ENCODE measurements around the gene FBXW2. TPM values are rescaled to one million over a fixed set of nuclear protein-coding genes. Genes with fewer than 3 reads are reported as not detected.
"Not testable (repeated sequence)": the region's sequence is repeated elsewhere in the genome, so short reads cannot be mapped to it uniquely, and the experiment has no call there.

FBXW2 gene
- total RNA-seq, 2 donors from 2014 or later, result 63.2 to 77.1 TPM

- Histone ChIP-seq H3K9me3 (ENCODE audit: control insufficient read depth, low read length) (no peaks in the 10 kb centered on the region), H3K4me3 (ENCODE audit: low read length) (no peak overlapping the region), H3K27ac (ENCODE audit: low read depth, low read length) (no peak overlapping the region), H3K36me3 (ENCODE audit: control insufficient read depth, insufficient read depth, low read length) (peaks cover 35% of the 10 kb centered on the region), H3K4me1 (ENCODE audit: control insufficient read depth, insufficient read depth, low read length) (no peaks in the 10 kb centered on the region), H3K27me3 (ENCODE audit: control insufficient read depth, insufficient read depth, low read length, poor library complexity, severe bottlenecking) (no peaks in the 10 kb centered on the region), H3K9ac (ENCODE audit: extremely low read depth, low read length, poor library complexity, severe bottlenecking) (no peak overlapping the region)
- peak; percentile 95 for TF ChIP-seq CTCF (conservative IDR thresholded peaks at IDR 0.05)
- Mint-ChIP-seq H3K36me3 (ENCODE audit: low read depth) (peaks cover 5% of the 10 kb centered on the region), H3K4me3 (no peak overlapping the region), H3K27me3 (ENCODE audit: insufficient read depth) (no peaks in the 10 kb centered on the region), H3K9me3 (no peaks in the 10 kb centered on the region), H3K4me1 (no peaks in the 10 kb centered on the region), H3K27ac (no peak overlapping the region)
- DNase-seq, result peak; percentile 88
- 32 to 42% methylated on average over 3 to 5 of the region's 6 CpGs for WGBS, 2 experiments (ENCODE audit: insufficient coverage in 1 of 2, insufficient read length in 1 of 2)
Observed at GRCh38 chr9:120755810-120756434, 37.3 kb downstream of the FBXW2 start.

- Mint-ChIP-seq H3K9me3 (no peaks in the 10 kb centered on the region), H3K27me3 (ENCODE audit: insufficient read depth) (no peaks in the 10 kb centered on the region), H3K4me1 (no peaks in the 10 kb centered on the region), H3K27ac (no peak overlapping the region), H3K4me3 (no peak overlapping the region), H3K36me3 (ENCODE audit: low read depth) (peaks cover 3% of the 10 kb centered on the region)
- DNase-seq, result no peak
- Histone ChIP-seq H3K27me3 (ENCODE audit: control insufficient read depth, insufficient read depth, low read length, poor library complexity, severe bottlenecking) (no peaks in the 10 kb centered on the region), H3K27ac (ENCODE audit: low read depth, low read length) (no peak overlapping the region), H3K9me3 (ENCODE audit: control insufficient read depth, low read length) (no peaks in the 10 kb centered on the region), H3K36me3 (ENCODE audit: control insufficient read depth, insufficient read depth, low read length) (peaks cover 28% of the 10 kb centered on the region), H3K9ac (ENCODE audit: extremely low read depth, low read length, poor library complexity, severe bottlenecking) (no peak overlapping the region), H3K4me1 (ENCODE audit: control insufficient read depth, insufficient read depth, low read length) (no peaks in the 10 kb centered on the region), H3K4me3 (ENCODE audit: low read length) (no peak overlapping the region)
- 100% methylated on average over 2 of the region's 2 CpGs; no CpG with 5 or more reads in 1 of the 2 experiments for WGBS, 2 experiments (ENCODE audit: insufficient coverage in 1 of 2, insufficient read length in 1 of 2)
- TF ChIP-seq CTCF (conservative IDR thresholded peaks at IDR 0.05), result no peak
Observed at GRCh38 chr9:120755044-120755443, 38.2 kb downstream of the FBXW2 start.

GRCh38 chr9:120750421-120750820, 42.8 kb downstream of the FBXW2 start:
- 89 to 92% methylated on average over 1 to 5 of the region's 5 CpGs for WGBS, 2 experiments (ENCODE audit: insufficient coverage in 1 of 2, insufficient read length in 1 of 2)
- no peak for TF ChIP-seq CTCF (conservative IDR thresholded peaks at IDR 0.05)
- no peak for DNase-seq
- no peak overlapping the region for H3K9ac ChIP-seq (ENCODE audit: extremely low read depth, low read length, poor library complexity, severe bottlenecking)
- no peaks in the 10 kb centered on the region for H3K4me1 ChIP-seq (ENCODE audit: control insufficient read depth, insufficient read depth, low read length)
- H3K4me3 Mint-ChIP-seq, result no peak overlapping the region
- H3K9me3 ChIP-seq (ENCODE audit: control insufficient read depth, low read length), result peaks cover 12% of the 10 kb centered on the region
- no peak overlapping the region for H3K27ac ChIP-seq (ENCODE audit: low read depth, low read length)
- peaks cover 20% of the 10 kb centered on the region for H3K9me3 Mint-ChIP-seq
- no peaks in the 10 kb centered on the region for H3K27me3 Mint-ChIP-seq (ENCODE audit: insufficient read depth)
- H3K4me1 Mint-ChIP-seq, result peaks cover 5% of the 10 kb centered on the region
- no peak overlapping the region for H3K4me3 ChIP-seq (ENCODE audit: low read length)
- no peaks in the 10 kb centered on the region for H3K36me3 ChIP-seq (ENCODE audit: control insufficient read depth, insufficient read depth, low read length)
- no peak overlapping the region for H3K27ac Mint-ChIP-seq
- peaks cover 9% of the 10 kb centered on the region for H3K36me3 Mint-ChIP-seq (ENCODE audit: low read depth)
- H3K27me3 ChIP-seq (ENCODE audit: control insufficient read depth, insufficient read depth, low read length, poor library complexity, severe bottlenecking), result no peaks in the 10 kb centered on the region

- H3K36me3 Mint-ChIP-seq (ENCODE audit: low read depth); H3K27ac Mint-ChIP-seq; H3K27ac ChIP-seq (ENCODE audit: low read depth, low read length); H3K27me3 ChIP-seq (ENCODE audit: control insufficient read depth, insufficient read depth, low read length, poor library complexity, severe bottlenecking); H3K4me1 ChIP-seq (ENCODE audit: control insufficient read depth, insufficient read depth, low read length); H3K4me1 Mint-ChIP-seq; H3K4me3 ChIP-seq (ENCODE audit: low read length); H3K27me3 Mint-ChIP-seq (ENCODE audit: insufficient read depth); DNase-seq; H3K9ac ChIP-seq (ENCODE audit: extremely low read depth, low read length, poor library complexity, severe bottlenecking); H3K36me3 ChIP-seq (ENCODE audit: control insufficient read depth, insufficient read depth, low read length); H3K4me3 Mint-ChIP-seq: not testable (repeated sequence)
- H3K9me3 Mint-ChIP-seq, result peaks cover 22% of the 10 kb centered on the region
- WGBS, 2 experiments (ENCODE audit: insufficient coverage in 1 of 2, insufficient read length in 1 of 2), result 96 to 98% methylated on average over 19 to 26 of the region's 26 CpGs
- H3K9me3 ChIP-seq (ENCODE audit: control insufficient read depth, low read length), result peaks cover 12% of the 10 kb centered on the region
Observed at GRCh38 chr9:120746366-120746765, 46.9 kb downstream of the FBXW2 start.

All from endodermal cell (in vitro differentiated cells).